ENCODE data around the gene ZNF862. TPM values are rescaled to one million over a fixed set of nuclear protein-coding genes. Genes with fewer than 3 reads are reported as not detected.

The ZNF862 gene
- total RNA-seq, 1 experiment from 2014 or later: 1.9 TPM

- H3K4me2 ChIP-seq (ENCODE audit: insufficient read depth, insufficient read length, low read length): no peak overlapping the region
- Mint-ChIP-seq H3K9me3 (no peaks in the 10 kb centered on the region), H3K4me1 (peaks cover 9% of the 10 kb centered on the region in 2 experiments), H3K36me3 (ENCODE audit: insufficient read depth in 1 of 3, low read depth in 3 of 3) (no peaks in the 10 kb centered on the region), H3K27me3 (ENCODE audit: low read depth) (peaks cover 44% of the 10 kb centered on the region), H3K4me3 (no peak overlapping the region), H3K27ac (no peak overlapping the region)
- no peaks in the 10 kb centered on the region for H3K9me3 ChIP-seq (ENCODE audit: control insufficient read depth, low read depth, low read length)
- H2BK12ac ChIP-seq (ENCODE audit: insufficient read length, low read depth, low read length): no peak overlapping the region
- WGBS (ENCODE audit: extremely low coverage, insufficient read length, low lambda C conversion rate): no CpG with 5 or more reads among the region's 9 CpGs
- H4K91ac ChIP-seq (ENCODE audit: insufficient read length, low read depth, low read length): no peak overlapping the region
- no peak overlapping the region for H3K18ac ChIP-seq (ENCODE audit: insufficient read length, low read depth, low read length)
- no peak overlapping the region for H3K9ac ChIP-seq (ENCODE audit: extremely low read depth, insufficient read length, low read length)
- no peaks in the 10 kb centered on the region for H3K79me1 ChIP-seq (ENCODE audit: insufficient read depth, low read depth, low read length, poor library complexity, severe bottlenecking)
- no peak overlapping the region for H3K27ac ChIP-seq (ENCODE audit: insufficient read length, low read depth, low read length)
- H3K27me3 ChIP-seq (ENCODE audit: insufficient read depth, low read length): 0 out of 2 replicates have a peak, but pooled peaks cover 3% of the 10 kb centered on the region
- H3T11ph ChIP-seq (ENCODE audit: low read length): no peak overlapping the region
- no peak overlapping the region for H2BK5ac ChIP-seq (ENCODE audit: insufficient read length, low read length)
- no peaks in the 10 kb centered on the region for H4K20me1 ChIP-seq (ENCODE audit: control insufficient read depth, insufficient read depth, insufficient read length)
- no peak overlapping the region for H2BK15ac ChIP-seq (ENCODE audit: low read depth, low read length)
- TF ChIP-seq, protein P1, sequence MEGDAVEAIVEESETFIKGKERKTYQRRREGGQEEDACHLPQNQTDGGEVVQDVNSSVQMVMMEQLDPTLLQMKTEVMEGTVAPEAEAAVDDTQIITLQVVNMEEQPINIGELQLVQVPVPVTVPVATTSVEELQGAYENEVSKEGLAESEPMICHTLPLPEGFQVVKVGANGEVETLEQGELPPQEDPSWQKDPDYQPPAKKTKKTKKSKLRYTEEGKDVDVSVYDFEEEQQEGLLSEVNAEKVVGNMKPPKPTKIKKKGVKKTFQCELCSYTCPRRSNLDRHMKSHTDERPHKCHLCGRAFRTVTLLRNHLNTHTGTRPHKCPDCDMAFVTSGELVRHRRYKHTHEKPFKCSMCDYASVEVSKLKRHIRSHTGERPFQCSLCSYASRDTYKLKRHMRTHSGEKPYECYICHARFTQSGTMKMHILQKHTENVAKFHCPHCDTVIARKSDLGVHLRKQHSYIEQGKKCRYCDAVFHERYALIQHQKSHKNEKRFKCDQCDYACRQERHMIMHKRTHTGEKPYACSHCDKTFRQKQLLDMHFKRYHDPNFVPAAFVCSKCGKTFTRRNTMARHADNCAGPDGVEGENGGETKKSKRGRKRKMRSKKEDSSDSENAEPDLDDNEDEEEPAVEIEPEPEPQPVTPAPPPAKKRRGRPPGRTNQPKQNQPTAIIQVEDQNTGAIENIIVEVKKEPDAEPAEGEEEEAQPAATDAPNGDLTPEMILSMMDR (conservative IDR thresholded peaks at IDR 0.05): no peak
- H3K79me2 ChIP-seq (ENCODE audit: insufficient read depth, low read length): no peaks in the 10 kb centered on the region; the same call in 1 of the 2 replicates
- H2AFZ ChIP-seq (ENCODE audit: low read length): no peak overlapping the region
- H3K23me2 ChIP-seq (ENCODE audit: insufficient read length, low read depth, low read length, poor library complexity, severe bottlenecking): peaks cover 6% of the 10 kb centered on the region
- no peak overlapping the region for H4K8ac ChIP-seq (replicated peaks; ENCODE audit: insufficient read length, low read depth, low read length)
- no peak overlapping the region for H2BK20ac ChIP-seq (ENCODE audit: low read depth, low read length, poor library complexity, severe bottlenecking)
- DNase-seq: no peak
- H3K4ac ChIP-seq (ENCODE audit: low read depth, low read length): no peak overlapping the region
- H4K5ac ChIP-seq (ENCODE audit: insufficient read length, low read depth, low read length): no peak overlapping the region
- no peak overlapping the region for H3K56ac ChIP-seq (ENCODE audit: insufficient read length, low read depth, low read length)
- H3K4me1 ChIP-seq (ENCODE audit: insufficient read depth, low read length): no peaks in the 10 kb centered on the region
- no peak overlapping the region for H3K23ac ChIP-seq (ENCODE audit: insufficient read length, low read depth, low read length)
- H2BK120ac ChIP-seq (ENCODE audit: low read depth, low read length, poor library complexity, severe bottlenecking): no peak overlapping the region
- no peak overlapping the region for H3K14ac ChIP-seq (ENCODE audit: insufficient read depth, low read length)
- H2AK5ac ChIP-seq (ENCODE audit: insufficient read length, low read length): no peak overlapping the region
Observed at GRCh38 chr7:149843566-149843965, 5.4 kb downstream of the ZNF862 start.

Measured in H9 (cell line).